ENCODE results near the gene AR. TPM values are rescaled to one million over a fixed set of nuclear protein-coding genes. Genes with fewer than 3 reads are reported as not detected.
"Not testable (repeated sequence)": the region's sequence is repeated elsewhere in the genome, so short reads cannot be mapped to it uniquely, and the experiment has no call there.

AR gene
- total RNA-seq, 1 donor from 2014 or later, result 35.1 TPM

DNA sequence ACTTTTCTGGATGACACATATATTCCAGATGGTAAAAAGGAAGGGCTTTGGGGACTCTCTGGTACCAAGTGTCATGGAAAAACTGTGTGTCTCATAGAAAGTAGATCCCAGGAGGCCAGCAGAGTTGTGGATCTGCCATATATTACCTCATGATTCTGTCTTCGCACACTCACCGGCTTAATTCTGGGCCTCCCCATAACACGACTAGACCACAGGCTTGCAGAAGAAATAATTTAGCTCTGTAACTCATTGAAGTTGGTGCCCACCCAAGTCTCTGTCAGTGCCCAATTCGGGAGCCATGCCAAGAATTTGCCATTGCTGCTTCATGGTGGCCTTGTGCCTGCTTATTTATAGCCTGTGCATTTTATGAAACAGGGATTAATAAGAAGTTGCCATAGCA, 104.5 kb downstream of the AR start:
- Histone ChIP-seq H3K27me3 (no peaks in the 10 kb centered on the region), H3K4me3 (no peak overlapping the region), H3K4me1 (no peaks in the 10 kb centered on the region), H3K9me3 (no peaks in the 10 kb centered on the region), H3K27ac (no peak overlapping the region), H3K36me3 (no peaks in the 10 kb centered on the region)
- intact Hi-C loops (cut with DNase I), result no loop called here
- DNase-seq (ENCODE audit: extremely low spot score in 2 of 2), result no peak
- TF ChIP-seq POLR2AphosphoS5 (IDR thresholded peaks at IDR 0.05; ENCODE audit: insufficient read depth in 1 of 2, low read depth in 1 of 2) (no peak), POLR2A (IDR thresholded peaks at IDR 0.05) (no peak), CTCF (IDR thresholded peaks at IDR 0.05) (no peak)

DNA sequence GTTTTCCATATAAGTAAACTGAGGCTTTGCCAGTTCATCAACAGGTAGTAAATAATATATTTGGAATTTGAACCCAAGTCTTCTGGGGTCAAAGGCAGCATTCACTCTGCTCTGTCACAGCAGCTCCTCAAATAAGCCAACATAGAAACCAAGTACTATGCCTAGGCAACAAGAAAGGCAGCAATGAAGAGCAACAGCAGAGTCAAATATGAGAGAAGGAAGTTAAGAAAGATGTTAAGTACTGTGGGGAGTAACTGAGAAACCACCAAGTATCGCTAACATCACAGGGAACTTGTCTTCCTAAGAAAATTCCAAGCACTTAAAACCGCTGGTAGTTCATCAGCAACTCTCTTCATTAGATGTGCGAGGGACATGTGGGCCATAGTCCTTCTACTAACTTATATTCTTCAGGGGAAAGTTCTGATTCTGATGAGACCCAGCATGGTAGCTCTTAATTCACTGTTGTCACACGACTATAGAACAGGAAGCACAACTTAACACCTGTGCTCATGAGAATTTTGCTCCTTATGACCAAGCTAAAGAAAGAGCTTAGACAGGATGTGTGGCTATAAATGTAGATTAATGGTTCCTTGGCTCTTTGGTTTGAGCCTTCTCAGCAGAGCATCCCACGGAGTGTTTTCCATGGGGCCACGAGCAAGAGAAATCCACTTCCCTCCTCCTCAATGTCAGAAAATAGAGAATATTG, 107.8 kb downstream of the AR start:
- Histone ChIP-seq H3K27me3 (no peaks in the 10 kb centered on the region), H3K9me3 (no peaks in the 10 kb centered on the region), H3K36me3 (no peaks in the 10 kb centered on the region), H3K4me1 (no peaks in the 10 kb centered on the region), H3K4me3 (no peak overlapping the region), H3K27ac (no peak overlapping the region)
- TF ChIP-seq CTCF (IDR thresholded peaks at IDR 0.05) (no peak), POLR2AphosphoS5 (IDR thresholded peaks at IDR 0.05; ENCODE audit: insufficient read depth in 1 of 2, low read depth in 1 of 2) (no peak), POLR2A (IDR thresholded peaks at IDR 0.05) (no peak)
- intact Hi-C loops (cut with DNase I), result no loop called here
- no peak for DNase-seq (ENCODE audit: extremely low spot score in 2 of 2)

- Histone ChIP-seq H3K4me1 (no peaks in the 10 kb centered on the region), H3K4me3 (no peak overlapping the region), H3K36me3 (no peaks in the 10 kb centered on the region), H3K9me3 (no peaks in the 10 kb centered on the region), H3K27ac (no peak overlapping the region), H3K27me3 (no peaks in the 10 kb centered on the region)
- DNase-seq (ENCODE audit: extremely low spot score in 2 of 2), result no peak
- intact Hi-C loops (cut with DNase I), result no loop called here
- TF ChIP-seq CTCF (IDR thresholded peaks at IDR 0.05) (no peak), POLR2AphosphoS5 (IDR thresholded peaks at IDR 0.05; ENCODE audit: insufficient read depth in 1 of 2, low read depth in 1 of 2) (no peak), POLR2A (IDR thresholded peaks at IDR 0.05) (no peak)
Observed at GRCh38 chrX:67652543-67652942, 108.7 kb downstream of the AR start.

- TF ChIP-seq CTCF (IDR thresholded peaks at IDR 0.05) (no peak), POLR2AphosphoS5 (IDR thresholded peaks at IDR 0.05; ENCODE audit: insufficient read depth in 1 of 2, low read depth in 1 of 2) (no peak), POLR2A (IDR thresholded peaks at IDR 0.05) (no peak)
- H3K27ac ChIP-seq, result no peak overlapping the region
- H3K9me3 ChIP-seq, result no peaks in the 10 kb centered on the region
- H3K36me3 ChIP-seq, result no peaks in the 10 kb centered on the region
- no peak for DNase-seq (ENCODE audit: extremely low spot score in 2 of 2)
- intact Hi-C loops (cut with DNase I), result no loop called here
- H3K4me1 ChIP-seq, result no peaks in the 10 kb centered on the region
- no peak overlapping the region for H3K4me3 ChIP-seq
- no peaks in the 10 kb centered on the region for H3K27me3 ChIP-seq
Observed at GRCh38 chrX:67654301-67654700, 110.5 kb downstream of the AR start.

- intact Hi-C loops (cut with DNase I), result no loop called here
- no peak for TF ChIP-seq POLR2AphosphoS5 (IDR thresholded peaks at IDR 0.05; ENCODE audit: insufficient read depth in 1 of 2, low read depth in 1 of 2)
- TF ChIP-seq CTCF (IDR thresholded peaks at IDR 0.05), result no peak
- TF ChIP-seq POLR2A (IDR thresholded peaks at IDR 0.05), result no peak
Observed at GRCh38 chrX:67665583-67665982, 121.8 kb downstream of the AR start.

GRCh38 chrX:67670717-67671116, 126.9 kb downstream of the AR start:
- H3K27me3 ChIP-seq; intact Hi-C loops (cut with DNase I); H3K27ac ChIP-seq; DNase-seq (ENCODE audit: extremely low spot score in 2 of 2); H3K4me3 ChIP-seq; H3K4me1 ChIP-seq; H3K36me3 ChIP-seq; H3K9me3 ChIP-seq: not testable (repeated sequence)

More at GRCh38 chrX:67665583-67665982, 121.8 kb downstream of the AR start:
- Histone ChIP-seq H3K27ac (no peak overlapping the region), H3K27me3 (no peaks in the 10 kb centered on the region), H3K9me3 (peaks cover 5% of the 10 kb centered on the region), H3K36me3 (no peaks in the 10 kb centered on the region), H3K4me3 (no peak overlapping the region), H3K4me1 (no peaks in the 10 kb centered on the region)
- no peak for DNase-seq (ENCODE audit: extremely low spot score in 2 of 2)

Measured in vagina (tissue), 2 donors.